GM19438 (cell line): ENCODE measurements around the gene DNAH10.
"Not testable (repeated sequence)": the region's sequence is repeated elsewhere in the genome, so short reads cannot be mapped to it uniquely, and the experiment has no call there.

Source experiments
- ATAC-seq: cut with Tn5 transposase; IDR thresholded peaks from one replicate; pipeline ENCODE4 v1.9.1; 2021; ENCODE audit warnings: low read depth; ENCODE audit not compliant: unreplicated experiment

The DNAH10 gene

DNA sequence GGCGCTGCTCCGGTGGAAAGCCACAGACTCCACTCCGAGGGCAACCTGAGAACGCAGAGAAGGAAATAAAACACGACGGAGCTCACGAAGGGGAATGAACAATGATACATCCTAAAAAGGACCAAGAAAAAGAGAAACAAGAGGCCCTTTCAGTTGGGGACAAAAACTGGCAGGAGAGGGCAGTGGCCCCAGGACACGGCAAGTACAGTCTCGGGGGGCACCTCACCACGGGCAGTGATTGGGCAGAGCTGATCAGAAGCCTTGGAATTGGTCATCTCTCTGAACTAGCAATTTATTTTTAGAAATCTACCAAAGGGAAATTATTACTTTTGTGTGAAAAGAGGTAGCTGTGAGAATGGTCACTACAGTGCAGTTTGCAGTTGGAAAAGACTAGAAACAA lies 182.6 kb downstream of the DNAH10 start:
- ATAC-seq: no peak

- ATAC-seq: no peak
Measured at GRCh38 chr12:123945287-123946151, 183.4 kb downstream of the DNAH10 start.

GRCh38 chr12:123946152-123946515 lies 184.0 kb downstream of the DNAH10 start:
- no peak for ATAC-seq

DNA sequence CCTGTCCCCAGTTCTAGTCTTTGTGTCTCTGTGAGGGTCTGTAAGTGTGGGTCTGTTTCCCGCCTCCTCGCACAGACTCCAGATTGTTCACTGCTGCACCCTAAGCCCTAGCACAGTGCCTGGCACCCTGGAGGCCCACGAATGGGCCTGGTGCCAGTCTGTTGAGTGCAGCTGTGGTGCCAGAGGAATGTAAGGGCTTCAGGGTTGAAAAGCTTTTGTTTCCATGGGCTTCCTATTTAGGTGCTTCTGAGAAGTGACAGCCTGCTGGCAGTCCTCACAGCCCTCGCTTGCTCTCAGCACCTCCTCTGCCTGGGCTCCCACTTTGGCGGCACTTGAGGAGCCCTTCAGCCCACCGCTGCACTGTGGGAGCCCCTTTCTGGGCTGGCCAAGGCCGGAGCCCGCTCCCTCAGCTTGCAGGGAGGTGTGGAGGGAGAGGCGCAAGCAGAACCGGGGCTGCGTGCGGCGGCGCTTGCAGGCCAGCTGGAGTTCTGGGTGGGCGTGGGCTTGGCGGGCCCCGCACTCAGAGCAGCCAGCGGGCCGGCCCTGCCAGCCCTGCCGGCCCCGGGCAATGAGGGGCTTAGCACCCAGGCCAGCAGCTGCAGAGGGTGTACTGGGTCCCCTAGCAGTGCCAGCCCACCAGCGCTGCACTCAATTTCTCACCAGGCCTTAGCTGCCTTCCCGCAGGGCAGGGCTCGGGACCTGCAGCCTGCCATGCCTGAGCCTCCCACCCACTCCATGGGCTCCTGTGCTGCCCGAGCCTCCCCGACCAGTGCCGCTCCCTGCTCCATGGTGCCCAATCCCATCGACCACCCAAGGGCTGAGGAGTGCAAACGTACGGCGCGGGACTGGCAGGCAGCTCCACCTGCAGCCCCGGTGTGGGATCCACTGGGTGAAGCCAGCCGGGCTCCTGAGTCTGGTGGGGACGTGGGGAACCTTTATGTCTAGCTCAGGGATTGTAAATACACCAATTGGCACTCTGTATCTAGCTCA lies 184.7 kb downstream of the DNAH10 start:
- ATAC-seq: not testable (repeated sequence)

DNA sequence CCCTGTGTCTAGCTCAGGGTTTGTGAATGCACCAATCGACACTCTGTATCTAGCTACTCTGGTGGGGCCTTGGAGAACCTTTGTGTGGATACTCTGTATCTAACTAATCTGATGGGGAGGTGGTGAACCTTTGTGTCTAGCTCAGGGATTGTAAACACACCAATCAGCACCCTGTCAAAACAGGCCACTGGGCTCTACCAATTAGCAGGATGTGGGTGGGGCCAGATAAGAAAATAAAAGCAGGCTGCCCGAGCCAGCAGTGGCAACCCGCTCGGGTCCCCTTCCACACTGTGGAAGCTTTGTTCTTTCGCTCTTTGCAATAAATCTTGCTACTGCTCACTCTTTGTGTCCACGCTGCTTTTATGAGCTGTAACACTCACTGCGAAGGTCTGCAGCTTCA lies 185.4 kb downstream of the DNAH10 start:
- ATAC-seq: not testable (repeated sequence)

DNA sequence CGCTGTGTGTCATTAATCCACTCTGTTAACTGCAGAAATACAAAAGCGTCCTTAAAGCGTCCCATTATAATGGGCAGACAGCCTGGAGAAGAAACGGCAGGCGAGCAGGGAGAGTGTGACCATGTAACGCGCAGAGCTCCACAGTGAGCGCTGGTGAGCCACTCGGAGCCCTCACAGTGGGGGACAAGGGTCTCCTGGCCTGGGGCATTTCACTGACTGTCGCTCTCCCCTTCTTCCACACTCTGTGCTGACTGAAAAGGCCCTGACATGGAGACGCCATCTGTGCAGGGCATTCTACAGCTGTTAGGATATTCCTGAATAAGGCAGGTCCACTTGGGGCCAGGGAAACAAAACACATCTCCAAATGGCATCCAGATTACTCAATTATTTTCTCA lies 186.3 kb downstream of the DNAH10 start:
- ATAC-seq: no peak

GRCh38 chr12:123948796-123949769 lies 187.0 kb downstream of the DNAH10 start:
- no peak for ATAC-seq

DNA sequence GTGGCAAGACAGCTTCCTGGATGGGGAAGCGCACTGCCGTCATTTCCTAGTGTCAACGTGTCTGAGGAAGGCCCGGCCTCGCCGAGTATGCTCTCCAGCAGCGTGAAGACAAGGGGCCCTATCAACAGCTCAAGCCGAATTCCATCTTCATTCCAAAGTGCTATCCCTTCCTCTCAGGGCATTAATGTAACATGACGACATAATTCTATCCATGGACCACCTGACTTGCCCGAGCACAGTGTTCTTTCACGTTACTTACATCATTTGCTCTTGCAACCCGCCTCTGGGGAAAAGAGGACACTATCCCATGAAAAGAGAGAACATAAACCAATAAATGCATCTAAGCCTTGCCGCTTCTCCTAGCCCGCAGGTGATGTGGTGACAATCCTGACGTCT lies 187.7 kb downstream of the DNAH10 start:
- ATAC-seq: no peak

- no peak for ATAC-seq
Measured at GRCh38 chr12:123950476-123951349, 188.6 kb downstream of the DNAH10 start.

DNA sequence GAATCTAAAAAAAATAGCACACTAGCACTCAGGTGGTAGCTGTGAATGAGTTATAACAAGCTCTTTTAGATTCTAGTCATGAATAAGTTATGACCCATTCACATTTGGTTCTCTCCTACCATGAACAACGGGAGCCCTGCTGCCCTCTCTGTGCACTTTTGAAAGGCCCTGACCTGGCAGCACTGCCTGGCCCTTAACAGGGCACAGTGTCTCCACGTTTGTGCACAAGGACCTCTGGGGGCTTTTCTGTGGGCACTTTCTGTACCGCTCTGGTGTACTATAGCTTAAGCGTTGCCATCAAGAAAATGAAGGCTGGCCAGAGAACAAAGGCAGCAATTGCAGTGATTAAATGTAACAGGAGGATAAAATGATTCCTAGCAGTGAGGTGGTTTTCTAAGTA lies 189.4 kb downstream of the DNAH10 start:
- ATAC-seq: no peak

DNA sequence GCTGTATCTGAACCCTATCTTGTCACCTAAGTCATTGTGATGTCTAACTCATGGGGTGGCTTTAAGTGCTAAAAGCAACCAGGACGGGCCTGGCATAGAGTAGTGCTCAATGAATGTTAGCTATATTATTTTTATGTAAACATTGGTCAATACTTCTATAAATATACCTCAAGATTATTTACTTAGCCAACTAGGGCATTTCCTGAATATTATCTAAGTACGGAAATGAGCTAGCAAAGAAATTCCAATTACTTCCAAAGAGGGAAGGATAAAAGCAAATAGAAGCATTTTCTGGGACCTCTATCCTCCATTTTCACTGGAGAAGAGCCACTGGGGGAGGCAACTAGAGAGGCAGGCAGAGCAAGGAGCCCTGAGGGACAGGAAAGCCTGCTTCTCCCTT lies 189.9 kb downstream of the DNAH10 start:
- ATAC-seq: no peak

DNA sequence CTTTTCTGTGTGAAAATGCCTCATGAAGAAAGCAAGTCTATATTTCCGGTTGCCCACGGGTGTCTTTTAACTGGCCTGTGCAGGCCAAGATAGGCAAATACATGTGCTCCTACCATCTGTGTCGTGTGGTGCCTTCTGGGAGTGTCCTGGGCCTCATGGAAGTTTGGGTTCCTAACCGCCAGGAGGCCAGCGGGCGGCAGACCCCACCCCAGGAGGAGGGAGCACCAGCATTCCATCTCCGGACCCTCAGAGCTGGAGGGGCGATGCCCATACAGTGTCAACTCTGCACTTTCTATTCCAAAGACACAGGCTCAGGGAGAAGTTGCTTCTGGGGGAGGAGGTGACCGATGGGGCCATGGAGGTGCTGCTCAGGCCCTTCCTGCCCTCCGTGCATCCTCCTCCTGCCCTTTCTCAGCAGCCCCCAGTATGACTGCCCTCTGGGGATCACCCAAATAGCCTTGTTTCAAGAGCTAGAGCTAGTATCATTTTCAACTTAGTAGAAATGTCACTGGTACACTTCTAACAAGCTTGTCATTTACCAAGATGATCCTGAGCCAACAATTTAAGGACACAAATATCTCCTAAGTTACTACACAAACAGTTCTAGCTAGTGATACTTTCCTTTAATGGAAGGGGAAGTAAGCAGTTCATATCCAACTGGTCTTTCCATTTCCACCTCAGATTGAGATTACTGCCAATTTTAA lies 192.7 kb downstream of the DNAH10 start:
- no peak for ATAC-seq

- no peak for ATAC-seq
Measured at GRCh38 chr12:123956249-123956648, 194.1 kb downstream of the DNAH10 start.

DNA sequence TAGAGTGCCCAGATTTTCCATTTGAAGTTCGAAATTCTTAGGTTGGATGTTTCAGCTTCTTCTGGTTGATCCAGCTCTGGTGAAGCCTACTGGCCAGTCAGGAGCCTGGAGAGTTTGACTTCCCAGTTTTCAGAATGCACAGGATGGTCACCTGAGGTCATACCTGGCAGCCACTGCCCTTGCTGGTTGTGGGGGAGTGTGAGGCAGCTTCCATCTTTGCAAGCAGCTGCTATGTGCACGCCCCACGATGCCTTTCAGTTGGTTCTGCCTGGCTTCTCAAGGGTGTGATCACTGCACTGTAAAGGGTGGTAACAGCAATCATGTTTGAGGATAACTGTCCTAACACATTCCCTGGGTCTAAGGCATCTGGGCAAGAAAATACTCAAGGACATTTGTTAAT lies 195.1 kb downstream of the DNAH10 start:
- ATAC-seq: no peak

- ATAC-seq: no peak
Measured at GRCh38 chr12:123958462-123958861, 196.4 kb downstream of the DNAH10 start.

- no peak for ATAC-seq
Measured at GRCh38 chr12:123958876-123959275, 196.8 kb downstream of the DNAH10 start.

- no peak for ATAC-seq
Measured at GRCh38 chr12:123960029-123960735, 198.1 kb downstream of the DNAH10 start.

GRCh38 chr12:123960856-123961255 lies 198.8 kb downstream of the DNAH10 start:
- no peak for ATAC-seq
